H1 (cell line): ENCODE data around the gene APOBEC3G. TPM values are rescaled to one million over a fixed set of nuclear protein-coding genes. Genes with fewer than 3 reads are reported as not detected.

Experiments used
- CBX8 ChIP-seq: fragments of 300-800, 300-1000 bp; sonication (generic); IDR thresholded peaks from 2 replicates; pipeline ENCODE4 v1.7.1; 2016; ENCODE audit warnings: low read depth, low read length, borderline replicate concordance
- SP1 ChIP-seq: IDR thresholded peaks from 2 replicates; pipeline ENCODE4 v1.6.1; 2011; ENCODE audit warnings: low read depth, low read length
- TAF1 ChIP-seq: IDR thresholded peaks from 2 replicates; pipeline ENCODE4 v1.6.1; 2011; ENCODE audit warnings: mild to moderate bottlenecking, low read depth, low read length
- TEAD4 ChIP-seq: IDR thresholded peaks from 2 replicates; pipeline ENCODE4 v1.6.1; 2012; ENCODE audit warnings: low read depth, low read length, inconsistent platforms, mixed read lengths
- polyA plus RNA-seq, 7 experiments: library from polyadenylated mRNA; depleted of rRNA in 3 of 7; stranded (reverse) in 5 of 7; unstranded in 2 of 7; fragments of >200 nt in 5 of 7; fragments of 200-250 nt in 2 of 7; gene quantifications; 1 replicate in 5 of 7; 2 replicates in 1 of 7; 4 replicates in 1 of 7; pipeline versions ENCODE4 v1.2.1 to v1.2.3, GENCODE V29; 2011 to 2013; ENCODE audit warnings: missing spikeins in 2 of 7, mixed read lengths in 2 of 7
- total RNA-seq: library from RNA; stranded (reverse); fragmentation: NEBNext Ultra II Directional; extraction: Animal tissue kit (Norgen Biotek cat#: 25700); gene quantifications from 2 replicates; pipeline ENCODE4 v1.2.1, GENCODE V29; 2021

Gene APOBEC3G
- total and polyA plus RNA-seq, 2 of the 8 experiments (the other 6 are each of a cell fraction or from before 2014, with no cell fraction given): 1.7 to 2.0 TPM

DNA sequence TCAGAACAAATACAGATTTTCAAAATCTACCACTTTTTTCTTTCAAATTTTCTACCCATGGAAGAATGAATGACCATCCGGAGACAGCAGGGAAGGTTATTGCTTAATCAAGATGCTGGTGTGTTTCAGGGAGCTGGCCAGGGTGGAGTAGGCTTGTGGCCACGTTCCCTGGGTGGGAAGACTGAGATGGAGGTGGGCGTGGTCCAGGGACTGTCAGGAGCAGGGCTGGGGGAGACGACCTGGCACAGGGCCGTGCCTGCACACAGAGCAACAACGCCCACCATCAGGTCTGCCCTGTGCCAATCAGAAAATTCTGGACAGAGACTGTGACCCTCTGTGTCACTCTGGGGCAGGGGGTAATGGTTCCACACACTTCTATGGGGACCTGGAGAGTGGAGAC lies 12.9 kb downstream of the APOBEC3G start (continued):
- TF ChIP-seq CBX8: no peak
- TF ChIP-seq TAF1: no peak
- TF ChIP-seq TEAD4: no peak
- TF ChIP-seq SP1: no peak
